Measurements from ENCODE around the gene PARP14.

- no peak for TF ChIP-seq CTCF (IDR thresholded peaks at IDR 0.05)
- TF ChIP-seq POLR2A (IDR thresholded peaks at IDR 0.05) = no peak
Observed at GRCh38 chr3:122660297-122660974, 20.2 kb upstream of the PARP14 start.

All from Peyer's patch (tissue), 4 donors.